ENCODE data around the gene PPM1H.
"Not testable (repeated sequence)": the region's sequence is repeated elsewhere in the genome, so short reads cannot be mapped to it uniquely, and the experiment has no call there.

The PPM1H gene

DNA sequence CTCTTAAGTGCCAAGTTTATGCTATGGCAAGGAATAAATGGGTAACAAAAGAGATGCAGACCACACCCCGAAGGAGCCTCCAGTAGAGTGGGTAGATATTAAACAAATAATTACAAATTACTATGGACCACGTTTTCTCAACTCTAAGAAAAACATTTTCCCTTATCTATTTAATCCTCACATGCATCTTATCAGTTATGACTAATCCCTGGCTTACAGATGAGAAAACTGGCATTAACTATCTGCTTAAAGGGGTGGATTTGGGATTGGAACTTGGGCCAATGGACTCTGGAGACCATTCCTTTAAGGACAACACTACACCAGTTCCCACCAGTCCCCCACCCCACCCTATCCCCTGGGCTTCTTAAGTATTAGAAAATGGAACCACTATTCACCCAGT is 26.3 kb downstream of the PPM1H start:
- no peak for DNase-seq (ENCODE audit: low read depth)

DNA sequence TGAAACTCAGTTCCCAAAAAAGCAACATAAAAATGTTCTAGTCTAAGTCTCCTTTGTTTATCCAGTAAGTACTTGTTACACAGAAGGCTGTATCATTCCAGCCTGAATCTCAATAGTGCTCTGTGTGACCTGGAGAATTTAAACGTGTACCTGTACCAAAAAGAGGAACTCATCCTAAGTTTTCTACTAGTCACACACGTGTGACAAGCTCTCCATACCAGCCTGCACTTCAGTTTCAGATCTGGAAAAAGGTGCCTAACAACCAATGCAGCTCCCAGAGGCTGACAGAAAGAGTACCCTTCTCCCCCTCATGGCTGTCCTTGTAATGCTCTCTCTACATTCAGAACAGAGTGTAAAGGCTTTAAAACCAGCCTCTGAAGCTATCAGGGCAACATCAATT is 27.4 kb downstream of the PPM1H start:
- no peak for DNase-seq (ENCODE audit: low read depth)

GRCh38 chr12:62907078-62907477 is 27.9 kb downstream of the PPM1H start:
- no peak for DNase-seq (ENCODE audit: low read depth)

DNA sequence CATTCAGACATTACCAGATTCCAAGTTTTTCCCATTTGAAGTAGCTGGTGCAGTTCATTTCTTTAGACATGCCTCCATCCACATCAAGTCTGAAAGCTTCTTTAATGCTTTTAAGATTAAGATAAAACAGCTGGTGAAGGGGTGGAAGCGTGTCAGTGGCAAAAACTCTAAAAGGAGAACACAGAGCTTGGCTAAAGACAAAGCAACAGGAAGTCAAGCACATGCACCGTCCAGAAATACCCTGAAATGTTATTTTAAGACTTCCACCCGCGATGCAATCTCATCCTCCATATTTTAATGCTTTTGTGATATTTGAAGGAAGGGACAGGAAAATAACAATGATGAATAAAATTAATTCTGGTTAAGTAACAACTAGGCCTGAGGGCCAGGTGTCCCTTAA is 31.8 kb downstream of the PPM1H start:
- no peak for DNase-seq (ENCODE audit: low read depth)

DNA sequence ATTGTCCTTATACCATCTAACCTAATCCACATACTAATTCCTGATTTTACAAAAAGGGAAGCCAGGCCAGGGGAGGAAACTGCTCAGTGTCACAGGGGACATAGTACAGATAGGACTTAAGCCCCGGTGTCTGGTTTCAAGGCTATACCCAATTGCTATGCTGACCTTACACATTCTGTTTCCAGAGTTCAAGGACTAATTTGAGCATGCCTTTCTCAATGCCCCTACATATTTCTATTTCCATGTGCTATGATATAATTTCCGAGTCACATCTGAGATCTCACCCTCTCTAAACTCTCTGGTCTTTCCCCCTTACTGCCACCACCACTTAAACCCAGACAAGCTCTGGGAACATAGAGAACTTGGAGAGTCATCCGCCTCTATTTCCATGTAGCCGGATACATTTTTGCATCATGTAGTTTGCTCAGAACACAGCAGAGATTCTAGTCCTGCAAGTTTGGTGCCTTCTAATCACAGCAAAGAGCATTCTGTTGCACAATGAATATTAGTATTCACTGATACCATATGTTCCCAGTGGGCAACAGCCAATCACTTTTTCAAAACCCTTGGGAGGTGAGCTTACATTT is 34.2 kb downstream of the PPM1H start:
- no peak for DNase-seq (ENCODE audit: low read depth)

DNA sequence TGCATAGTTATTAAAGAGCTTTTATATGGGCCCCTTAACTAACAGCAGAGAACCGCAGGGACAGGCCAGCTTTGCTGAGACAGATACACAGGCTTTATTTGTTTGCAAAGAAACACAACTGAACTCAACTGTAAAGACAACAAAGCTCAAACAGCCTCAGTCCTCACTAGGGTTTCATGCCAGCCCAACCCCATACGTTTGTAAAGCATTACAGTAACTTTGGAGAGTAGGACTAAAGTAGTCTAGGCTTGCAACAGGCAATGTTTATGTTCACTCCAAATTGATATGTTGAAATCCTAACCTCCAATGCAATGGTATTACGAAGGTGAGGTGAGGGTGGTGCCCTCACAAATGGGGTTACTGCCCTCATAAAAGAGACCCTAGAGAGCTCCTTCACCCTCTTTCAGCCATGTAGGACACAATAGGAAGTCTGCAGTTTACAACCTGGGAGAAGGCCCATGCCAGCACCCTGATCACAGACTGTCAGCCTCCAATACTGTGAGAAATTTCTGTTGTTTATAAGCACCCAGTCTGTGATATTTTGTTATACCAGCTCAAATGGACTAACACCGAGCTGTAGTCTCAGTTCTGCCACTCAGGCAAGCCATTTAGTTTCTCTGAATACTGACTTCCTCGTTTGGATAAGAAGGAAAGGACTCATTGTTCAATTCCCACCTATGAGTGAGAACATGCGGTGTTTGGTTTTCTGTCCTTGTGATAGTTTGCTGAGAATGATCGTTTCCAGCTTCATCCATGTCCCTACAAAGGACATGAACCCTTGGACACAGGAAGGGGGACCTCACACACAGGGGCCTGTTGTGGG is 35.2 kb downstream of the PPM1H start:
- DNase-seq (ENCODE audit: low read depth) = no peak

- DNase-seq (ENCODE audit: low read depth) = no peak
Observed at GRCh38 chr12:62898526-62898925, 36.4 kb downstream of the PPM1H start.

GRCh38 chr12:62895351-62895877 is 39.5 kb downstream of the PPM1H start:
- DNase-seq (ENCODE audit: low read depth) = no peak

DNA sequence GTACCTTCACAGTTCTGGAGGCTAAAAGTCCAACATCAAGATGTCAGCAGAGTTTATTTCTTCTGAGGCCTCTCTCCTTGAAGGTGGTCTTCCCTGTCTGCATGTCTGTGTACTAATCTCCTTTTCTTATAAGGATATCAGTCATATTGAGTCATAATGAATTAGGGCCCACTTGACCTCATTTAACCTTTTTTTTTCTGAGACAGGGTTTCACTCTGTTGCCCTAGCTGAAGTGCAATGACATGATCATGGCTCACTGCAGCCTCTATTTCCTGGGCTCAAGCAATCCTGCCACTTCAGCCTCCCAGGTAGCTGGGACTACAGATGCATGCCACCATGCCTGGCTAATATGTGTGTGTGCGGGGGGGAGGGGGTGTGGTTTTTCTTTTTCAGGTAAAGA is 41.7 kb downstream of the PPM1H start:
- no peak for DNase-seq (ENCODE audit: low read depth)

GRCh38 chr12:62891805-62892549 is 43.0 kb downstream of the PPM1H start:
- DNase-seq (ENCODE audit: low read depth) = no peak

- no peak for DNase-seq (ENCODE audit: low read depth)
Observed at GRCh38 chr12:62888454-62889110, 46.4 kb downstream of the PPM1H start.

- DNase-seq (ENCODE audit: low read depth) = no peak
Observed at GRCh38 chr12:62886796-62887195, 48.2 kb downstream of the PPM1H start.

DNA sequence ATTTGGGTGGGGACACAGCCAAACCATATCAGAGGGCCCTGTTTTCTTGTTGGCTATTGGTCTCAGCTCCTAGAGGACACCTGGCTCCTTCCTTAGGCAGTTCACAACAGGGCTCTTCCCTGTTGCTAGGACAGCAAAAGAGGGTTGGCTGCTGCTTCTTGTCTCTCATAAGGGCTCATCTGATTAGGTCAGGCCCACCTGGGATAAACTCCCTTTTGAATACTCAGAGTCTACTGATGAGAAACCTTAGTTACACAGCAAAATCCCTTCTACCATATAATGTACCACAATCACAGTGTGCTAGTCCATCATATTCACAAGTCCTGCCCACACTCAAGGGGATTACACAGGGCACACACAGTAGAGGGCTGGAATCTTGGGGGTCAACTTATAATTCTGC is 49.7 kb downstream of the PPM1H start:
- DNase-seq (ENCODE audit: low read depth) = no peak

- not testable (repeated sequence) for DNase-seq (ENCODE audit: low read depth)
Observed at GRCh38 chr12:62884832-62885231, 50.1 kb downstream of the PPM1H start.

DNA sequence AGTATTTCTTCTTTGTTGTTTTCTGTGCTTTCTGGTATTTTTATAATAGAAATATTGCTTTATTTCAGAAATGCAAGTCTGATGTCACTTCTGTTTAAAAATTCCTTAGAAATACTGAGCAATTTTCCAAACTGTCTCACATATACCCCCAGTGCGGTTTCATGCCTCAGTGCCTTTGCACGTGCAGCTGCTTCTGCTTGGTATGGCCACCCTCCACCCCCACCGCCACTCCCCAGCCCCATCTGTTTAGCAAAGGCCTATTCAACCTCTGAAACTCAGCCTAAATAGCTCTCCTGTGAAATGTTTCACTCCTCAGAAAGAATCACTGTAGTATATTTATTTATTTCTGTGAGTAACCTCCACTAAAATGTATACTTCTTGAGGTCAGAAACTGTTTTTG is 52.3 kb downstream of the PPM1H start:
- no peak for DNase-seq (ENCODE audit: low read depth)

GRCh38 chr12:62882140-62882539 is 52.8 kb downstream of the PPM1H start:
- no peak for DNase-seq (ENCODE audit: low read depth)

DNA sequence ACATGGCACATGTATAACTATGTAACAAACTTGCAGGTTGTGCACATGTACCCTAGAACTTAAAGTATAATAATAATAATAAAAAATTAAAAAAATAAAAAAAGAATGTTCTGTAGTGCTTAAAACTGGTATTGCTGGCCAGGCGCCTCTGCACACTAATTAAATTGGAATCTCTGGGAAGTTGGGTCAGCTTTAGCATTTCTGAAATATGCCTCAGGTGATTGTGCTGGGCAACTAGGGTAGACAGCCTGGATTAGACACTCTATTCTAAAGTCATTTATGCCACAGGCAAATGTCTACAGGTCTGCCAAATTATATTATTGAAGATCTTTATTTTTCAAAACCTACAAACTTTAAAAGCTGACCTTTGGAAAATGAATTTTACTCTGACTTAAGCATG is 55.3 kb downstream of the PPM1H start:
- no peak for DNase-seq (ENCODE audit: low read depth)

GRCh38 chr12:62879228-62879627 is 55.7 kb downstream of the PPM1H start:
- not testable (repeated sequence) for DNase-seq (ENCODE audit: low read depth)

DNA sequence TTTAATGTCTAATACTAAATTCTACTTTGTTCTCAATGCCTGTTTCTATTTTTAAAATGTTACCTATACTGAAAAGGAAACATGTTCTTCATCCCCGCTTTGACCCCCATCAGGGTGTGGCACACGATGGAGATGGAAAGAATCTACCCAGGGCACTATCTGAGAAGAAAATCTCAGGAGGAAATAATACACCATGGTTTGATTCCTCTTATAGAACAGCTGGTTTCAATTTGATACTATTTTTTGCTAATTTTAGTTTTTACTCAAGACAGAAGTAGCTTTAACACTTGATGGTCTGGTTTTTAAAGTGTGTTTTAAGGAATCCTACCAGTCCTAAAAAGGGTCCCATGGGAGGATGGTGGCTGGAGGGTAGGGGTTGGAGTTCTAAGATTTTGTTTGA is 56.7 kb downstream of the PPM1H start:
- no peak for DNase-seq (ENCODE audit: low read depth)

DNA sequence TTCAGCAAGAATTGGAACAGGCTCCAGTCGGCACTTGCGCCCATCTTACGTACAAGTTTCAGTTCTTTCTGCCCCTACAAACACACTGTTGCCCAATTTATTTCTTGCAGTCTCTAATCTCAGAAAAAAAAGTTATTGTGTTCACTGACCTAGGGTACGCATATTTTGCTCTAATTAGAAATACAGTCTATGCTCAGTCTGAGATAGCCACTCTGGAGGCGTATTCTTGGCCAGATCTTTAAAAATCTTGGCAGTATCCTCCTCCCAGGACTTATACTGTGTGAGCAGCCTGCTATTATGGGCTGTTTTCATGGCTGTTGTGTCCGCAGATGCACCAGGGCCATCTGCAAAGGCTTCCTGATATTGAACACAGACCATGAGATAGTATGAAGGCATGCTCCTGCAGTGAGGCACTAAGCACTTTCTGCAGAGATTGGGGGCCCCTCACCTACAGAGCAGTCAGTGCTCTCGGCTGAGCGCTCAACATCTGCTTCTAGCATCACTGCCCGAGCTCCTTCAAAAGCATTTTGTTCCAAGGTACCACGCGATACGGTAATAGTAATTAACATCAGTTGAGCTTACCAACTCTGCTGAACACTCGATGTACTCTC is 57.9 kb downstream of the PPM1H start:
- no peak for DNase-seq (ENCODE audit: low read depth)

DNA sequence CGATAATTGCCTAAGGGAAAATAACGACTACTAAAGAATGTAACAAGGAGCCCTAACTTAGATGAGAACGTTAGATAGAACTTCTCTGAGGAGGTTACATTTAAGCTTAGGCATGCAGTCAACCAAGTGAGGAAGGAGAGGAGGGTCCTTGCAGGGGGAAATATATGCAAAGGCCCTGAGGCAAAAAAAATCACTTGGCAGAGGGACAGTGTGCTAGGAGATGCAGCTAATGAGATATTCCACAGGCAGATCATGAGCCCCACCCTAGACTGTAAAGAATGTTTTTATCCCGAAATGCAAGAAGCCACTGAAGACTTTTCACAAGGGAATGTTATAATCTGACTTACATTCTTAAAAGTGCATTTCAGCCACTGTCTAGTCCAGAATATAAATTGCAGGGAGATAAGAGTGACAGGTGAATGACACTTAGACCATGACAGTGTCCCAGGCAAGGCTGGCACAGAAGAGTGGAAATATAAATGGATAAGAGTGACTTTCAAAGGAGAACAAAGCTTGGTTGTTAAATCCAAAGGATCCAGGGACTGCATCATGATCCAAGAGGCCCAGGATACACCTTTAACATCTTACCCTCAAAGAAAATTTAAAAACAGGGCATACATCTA is 61.0 kb downstream of the PPM1H start:
- no peak for DNase-seq (ENCODE audit: low read depth)

Measured in activated T-cell treated with anti-CD3 and anti-CD28 coated beads for 1 hour (primary cell).